Activated CD4-positive, alpha-beta T cell treated with anti-CD3 and anti-CD28 coated beads for 36 hours (primary cell): ENCODE measurements around the gene CFAP92. TPM values are rescaled to one million over a fixed set of nuclear protein-coding genes. Genes with fewer than 3 reads are reported as not detected.
"Not testable (repeated sequence)": the region's sequence is repeated elsewhere in the genome, so short reads cannot be mapped to it uniquely, and the experiment has no call there.

Experiments
- ATAC-seq: fragments of 200-7000 bp; cut with Tn5 transposase; one replicate; pipeline ENCODE4 v1.10.0; 2021; ENCODE audit warnings: mild to moderate bottlenecking, moderate library complexity
- CTCF ChIA-PET: fragments of 350-600 bp; sonication (Branson Sonifier 250); formaldehyde crosslinking; loops from one replicate; lab custom pipeline; 2021; ENCODE audit warnings: antibody characterized with exemption; lab: Charles Lee
- POLR2A ChIA-PET: fragments of 350-600 bp; sonication (Branson Sonifier 250); formaldehyde crosslinking; loops from one replicate; lab custom pipeline; 2021; ENCODE audit warnings: antibody characterized with exemption, inconsistent platforms; lab: Charles Lee
- DNase-seq: peaks from one replicate; pipeline ENCODE4 v3.0.0-alpha.2; 2020
- H3K27ac Mint-ChIP-seq: one replicate; pipeline ENCODE4 v1.8.0; 2021; ENCODE audit warnings: mixed read lengths
- H3K27me3 Mint-ChIP-seq: one replicate; pipeline ENCODE4 v1.8.0; 2021; ENCODE audit warnings: mixed read lengths
- H3K36me3 Mint-ChIP-seq: one replicate; pipeline ENCODE4 v1.8.0; 2021; ENCODE audit warnings: low read depth, mixed read lengths
- H3K4me1 Mint-ChIP-seq: one replicate; pipeline ENCODE4 v1.8.0; 2021; ENCODE audit warnings: mixed read lengths
- H3K4me3 Mint-ChIP-seq: one replicate; pipeline ENCODE4 v1.8.0; 2021; ENCODE audit warnings: mild to moderate bottlenecking, moderate library complexity, mixed read lengths
- H3K9me3 Mint-ChIP-seq: one replicate; pipeline ENCODE4 v1.8.0; 2021; ENCODE audit warnings: low read depth, mixed read lengths
- intact Hi-C, 2 experiments: fragments of 100-400 bp; cut with DNase I in 1 of 2; cut with micrococcal nuclease in 1 of 2; formaldehyde crosslinking; loops; one replicate each; pipeline versions ENCODE4 v1.14.2 to v1.15.1; 2022 to 2024; cut with DNase I, micrococcal nuclease
- total RNA-seq, 2 experiments: library from RNA; stranded (reverse); gene quantifications; one replicate each; pipeline ENCODE4 v1.2.3, GENCODE V29; 2021

The CFAP92 gene
- total RNA-seq, 2 experiments from 2014 or later = 0.64 to 0.88 TPM

- no peak for DNase-seq
- no peaks in the 10 kb centered on the region for H3K9me3 Mint-ChIP-seq
- no peak overlapping the region for H3K4me3 Mint-ChIP-seq
- no peaks in the 10 kb centered on the region for H3K27me3 Mint-ChIP-seq
- H3K27ac Mint-ChIP-seq = no peak overlapping the region
- no peaks in the 10 kb centered on the region for H3K36me3 Mint-ChIP-seq
- intact Hi-C loops = no loop called here
- no peaks in the 10 kb centered on the region for H3K4me1 Mint-ChIP-seq
- ChIA-PET CTCF (interaction anchor here (0.6 to 1.2 kb wide), 2 partner anchors 119 to 318 kb away, joined by 3 read pairs; no protein-coding TSS in a partner anchor), POLR2A (no interaction called here)
- no peak for ATAC-seq
These were observed 60.5 kb downstream of the CFAP92 start for GRCh38 chr3:128933213-128933921.

DNA sequence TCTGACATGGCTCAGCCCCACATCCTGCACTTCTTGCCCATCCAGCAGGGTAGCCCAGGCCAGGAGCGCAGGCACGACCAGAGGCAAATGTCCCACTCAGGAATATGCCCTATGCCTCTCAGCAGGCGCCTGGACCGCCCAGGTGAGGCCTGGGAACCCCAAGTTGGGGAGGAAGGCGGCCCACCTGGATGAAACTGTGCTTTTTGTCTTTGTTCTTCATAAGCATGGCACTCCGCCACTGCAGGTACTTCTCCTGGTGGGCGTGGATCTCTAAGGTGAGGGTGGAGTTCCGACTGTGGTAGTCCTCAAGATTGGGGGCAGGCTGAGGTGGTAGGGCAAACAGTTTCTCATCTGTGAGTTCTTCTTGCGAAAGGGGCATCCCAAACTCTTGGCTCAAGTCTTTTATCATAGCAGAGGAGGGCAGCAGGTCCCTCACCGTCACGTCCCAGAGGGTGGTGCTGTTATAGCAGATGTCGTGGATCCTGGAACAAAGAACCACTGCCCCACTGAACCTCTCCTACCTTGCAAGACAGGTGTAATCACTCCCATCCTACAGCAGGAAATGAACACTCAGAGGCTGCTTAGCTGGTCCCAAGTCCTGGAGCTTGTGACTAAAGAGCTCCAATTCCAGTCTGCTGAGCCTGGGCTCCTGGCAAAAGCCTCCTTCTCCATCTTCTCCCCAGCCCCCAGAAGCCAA, 61.2 kb downstream of the CFAP92 start:
- Mint-ChIP-seq H3K27ac (no peak overlapping the region), H3K4me3 (no peak overlapping the region), H3K4me1 (no peaks in the 10 kb centered on the region), H3K36me3 (no peaks in the 10 kb centered on the region), H3K9me3 (no peaks in the 10 kb centered on the region), H3K27me3 (no peaks in the 10 kb centered on the region)
- intact Hi-C loops = no loop called here
- CTCF ChIA-PET = interaction anchor here (1.1 kb wide), 1 partner anchor 10 kb away, joined by 5 read pairs; no protein-coding TSS in a partner anchor
- no peak for ATAC-seq
- DNase-seq = no peak
- POLR2A ChIA-PET = no interaction called here

DNA sequence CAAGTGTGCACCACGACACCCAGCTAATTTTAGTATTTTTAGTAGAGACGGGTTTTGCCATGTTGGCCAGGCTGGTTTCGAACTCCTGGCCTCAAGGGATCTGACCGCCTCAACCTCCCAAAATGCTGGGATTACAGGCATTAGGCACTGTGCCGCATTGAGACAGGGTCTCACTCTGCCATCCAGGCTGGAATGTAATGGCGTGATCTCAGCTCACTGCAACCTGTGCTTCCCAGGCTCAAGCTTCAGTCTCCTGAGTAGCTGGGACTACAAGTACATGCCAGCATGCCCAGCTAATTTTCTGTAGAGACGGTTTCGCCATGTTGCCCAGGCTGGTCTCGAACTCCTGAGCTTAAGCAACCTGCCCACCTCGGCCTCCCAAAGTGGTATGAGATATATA, 62.8 kb downstream of the CFAP92 start:
- ATAC-seq (no peak), DNase-seq (no peak)
- Mint-ChIP-seq H3K9me3 (no peaks in the 10 kb centered on the region), H3K4me3 (no peak overlapping the region), H3K27ac (no peak overlapping the region), H3K27me3 (no peaks in the 10 kb centered on the region), H3K36me3 (no peaks in the 10 kb centered on the region), H3K4me1 (no peaks in the 10 kb centered on the region)
- ChIA-PET CTCF (interaction anchor here (0.6 to 1.6 kb wide), 4 partner anchors 18 to 379 kb away, joined by 3 to 9 read pairs (median 4); no protein-coding TSS in a partner anchor), POLR2A (no interaction called here)
- intact Hi-C loops = no loop called here

DNA sequence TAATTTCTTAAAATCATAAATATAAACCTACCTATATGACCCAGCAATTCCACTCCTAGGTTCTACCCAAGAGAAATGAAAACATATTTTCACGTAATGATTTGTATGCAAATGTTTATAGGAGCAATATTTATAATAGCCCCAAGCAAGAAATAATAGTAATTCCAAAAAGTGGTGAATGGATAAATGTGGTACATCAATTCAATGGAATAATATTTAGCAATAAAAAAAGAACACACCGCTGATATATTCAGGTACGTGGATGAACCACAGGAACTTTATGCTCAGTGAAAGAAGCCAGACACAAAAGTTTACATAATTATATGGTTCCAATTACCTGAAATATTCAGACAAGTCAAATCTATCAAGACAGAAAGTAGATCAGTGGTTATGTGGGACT, 64.5 kb downstream of the CFAP92 start:
- no peak for DNase-seq
- ATAC-seq = no peak
- no peak overlapping the region for H3K27ac Mint-ChIP-seq
- ChIA-PET CTCF (no interaction called here), POLR2A (no interaction called here)
- H3K27me3 Mint-ChIP-seq = no peaks in the 10 kb centered on the region
- peaks cover 8% of the 10 kb centered on the region for H3K4me1 Mint-ChIP-seq
- peaks cover 11% of the 10 kb centered on the region for H3K9me3 Mint-ChIP-seq
- H3K4me3 Mint-ChIP-seq = no peak overlapping the region
- intact Hi-C loops = no loop called here
- peaks cover 8% of the 10 kb centered on the region for H3K36me3 Mint-ChIP-seq

DNA sequence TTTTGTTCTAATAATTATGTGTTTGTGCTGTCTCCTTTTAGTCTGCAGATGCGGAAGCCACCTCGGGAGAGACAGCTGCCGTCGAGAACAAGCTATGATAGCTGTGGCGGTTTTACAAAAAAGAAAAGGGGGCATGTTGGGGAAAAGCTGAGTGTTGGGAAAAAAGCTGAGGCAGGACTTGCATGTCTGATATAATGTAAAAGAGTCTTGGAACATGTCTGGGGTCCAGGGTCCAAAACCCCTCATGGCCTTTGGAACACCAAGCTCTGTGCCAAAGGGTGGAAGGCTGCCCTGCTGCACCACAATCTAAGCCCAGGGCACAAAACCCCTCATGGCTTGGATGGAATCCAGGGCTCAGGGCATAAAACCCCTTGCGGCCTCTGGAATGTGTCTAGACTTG, 69.9 kb downstream of the CFAP92 start:
- POLR2A ChIA-PET, DNase-seq, ATAC-seq, H3K4me3 Mint-ChIP-seq, H3K27ac Mint-ChIP-seq, H3K27me3 Mint-ChIP-seq: not testable (repeated sequence)
- H3K4me1 Mint-ChIP-seq = peaks cover 32% of the 10 kb centered on the region
- peaks cover 29% of the 10 kb centered on the region for H3K36me3 Mint-ChIP-seq
- CTCF ChIA-PET = interaction anchor here (1.2 to 2.0 kb wide), 3 partner anchors 47 to 78 kb away, joined by 4 read pairs; no protein-coding TSS in a partner anchor
- peaks cover 17% of the 10 kb centered on the region for H3K9me3 Mint-ChIP-seq
- intact Hi-C loops = loop anchor here (1.0 to 2.0 kb wide), 2 partner anchors 45 to 49 kb away; partner anchors contain the start of gene ACAD9 (in 1 of the 2)

GRCh38 chr3:128923576-128923975, 70.3 kb downstream of the CFAP92 start:
- Mint-ChIP-seq H3K36me3 (peaks cover 34% of the 10 kb centered on the region), H3K9me3 (peaks cover 18% of the 10 kb centered on the region), H3K4me1 (peaks cover 32% of the 10 kb centered on the region), H3K27me3 (no peaks in the 10 kb centered on the region), H3K4me3 (peak overlapping the region; percentile 42), H3K27ac (peak overlapping the region; percentile 58)
- no peak for DNase-seq
- ATAC-seq = peak; percentile 45
- CTCF ChIA-PET = interaction anchor here (0.6 to 2.0 kb wide), 7 partner anchors 8 to 128 kb away, joined by 3 to 5 read pairs (median 4); partner anchors contain the start of gene ACAD9
- POLR2A ChIA-PET = no interaction called here
- intact Hi-C loops = loop anchor here (1.0 to 2.0 kb wide), 2 partner anchors 45 to 48 kb away; partner anchors contain the start of gene ACAD9 (in 1 of the 2)

DNA sequence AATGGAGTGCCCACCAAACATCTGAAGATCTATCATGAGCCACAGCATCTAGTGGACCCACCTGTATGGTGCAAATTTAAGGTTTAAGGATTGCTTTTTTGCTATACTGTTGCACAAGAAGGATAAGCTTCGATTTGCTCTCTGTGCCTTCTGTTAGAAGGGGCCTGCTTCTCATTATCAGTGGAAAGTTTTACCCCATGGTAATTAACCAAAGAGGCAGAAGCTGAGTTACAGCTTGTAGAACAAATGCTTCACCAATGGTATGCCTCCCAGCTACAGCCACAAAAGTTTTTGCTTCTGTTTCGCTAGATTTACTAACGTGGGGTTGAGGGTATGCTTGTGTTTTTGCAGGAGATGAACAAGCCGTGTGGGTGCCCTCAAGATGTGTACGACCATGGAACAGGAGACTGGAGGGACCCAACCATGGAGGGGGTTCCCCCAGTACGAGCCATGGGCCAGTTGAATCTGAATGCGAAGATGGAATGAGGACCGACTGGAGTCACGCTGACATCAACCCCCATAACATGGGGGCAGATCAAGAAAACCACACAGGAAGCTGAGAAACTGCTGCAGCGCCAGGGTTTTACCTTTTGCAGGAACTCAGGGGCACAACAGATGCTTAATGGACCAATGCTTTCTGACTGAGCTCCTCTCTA, 70.9 kb downstream of the CFAP92 start:
- Mint-ChIP-seq H3K4me3 (peak overlapping the region; percentile 42), H3K9me3 (peaks cover 19% of the 10 kb centered on the region), H3K27ac (peak overlapping the region; percentile 58), H3K27me3 (no peaks in the 10 kb centered on the region), H3K36me3 (peaks cover 40% of the 10 kb centered on the region), H3K4me1 (peaks cover 32% of the 10 kb centered on the region)
- CTCF ChIA-PET = interaction anchor here (0.6 to 2.0 kb wide), 8 partner anchors 9 to 128 kb away, joined by 3 to 5 read pairs (median 4); partner anchors contain the start of gene ACAD9
- ATAC-seq (peak; percentile 78), DNase-seq (peak; percentile 72)
- POLR2A ChIA-PET = interaction anchor here (0.6 kb wide), 1 partner anchor 517 kb away, joined by 3 read pairs; the partner anchor contains the start of genes IFT122 and MBD4
- intact Hi-C loops = loop anchor here (1.0 to 2.0 kb wide), 2 partner anchors 44 to 48 kb away; partner anchors contain the start of gene ACAD9 (in 1 of the 2)

DNA sequence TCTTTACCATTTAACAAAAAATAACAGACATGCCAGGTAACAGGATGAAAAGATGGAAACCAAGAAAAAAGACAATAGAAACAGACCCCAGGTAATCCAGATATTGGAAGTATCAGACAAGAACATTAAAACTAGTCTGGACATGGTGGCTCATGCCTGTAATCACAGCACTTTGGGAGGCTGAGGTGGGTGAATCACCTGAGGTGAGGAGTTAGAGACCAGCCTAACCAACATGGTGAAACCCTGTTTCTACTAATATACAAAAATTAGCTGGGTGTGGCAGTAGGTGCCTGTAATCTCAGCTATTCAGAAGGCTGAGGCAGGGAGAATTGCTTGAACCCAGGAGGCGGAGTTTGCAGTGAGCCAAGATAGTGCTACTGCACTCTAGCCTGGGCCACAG, 73.9 kb downstream of the CFAP92 start:
- Mint-ChIP-seq H3K36me3 (peaks cover 55% of the 10 kb centered on the region), H3K4me1 (peaks cover 27% of the 10 kb centered on the region), H3K27me3 (no peaks in the 10 kb centered on the region), H3K27ac (no peak overlapping the region), H3K9me3 (peaks cover 12% of the 10 kb centered on the region), H3K4me3 (no peak overlapping the region)
- DNase-seq = no peak
- no peak for ATAC-seq
- POLR2A ChIA-PET = no interaction called here
- intact Hi-C loops = no loop called here
- CTCF ChIA-PET = no interaction called here

DNA sequence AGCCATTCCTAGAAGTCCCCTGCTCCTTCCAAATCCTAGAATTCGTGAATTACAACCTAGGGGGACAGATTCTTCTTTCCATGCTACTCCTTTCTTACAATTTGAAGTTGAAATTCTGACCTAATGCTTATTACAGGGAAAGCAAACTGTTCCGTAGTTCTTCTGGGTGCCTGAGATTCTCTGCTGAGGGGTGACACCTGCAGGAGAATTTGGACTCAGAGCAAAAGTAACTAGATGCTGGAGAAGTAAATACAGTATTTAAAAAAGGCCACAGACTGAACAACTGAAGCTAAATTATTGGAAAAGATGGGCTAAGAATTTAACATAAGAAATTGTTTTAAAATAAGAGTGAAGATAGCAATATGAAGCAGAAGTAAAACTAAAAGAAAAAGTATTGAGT, 76.6 kb downstream of the CFAP92 start:
- DNase-seq (no peak), ATAC-seq (no peak)
- Mint-ChIP-seq H3K27ac (no peak overlapping the region), H3K4me3 (no peak overlapping the region), H3K4me1 (peaks cover 5% of the 10 kb centered on the region), H3K27me3 (no peaks in the 10 kb centered on the region), H3K36me3 (peaks cover 67% of the 10 kb centered on the region), H3K9me3 (peaks cover 7% of the 10 kb centered on the region)
- CTCF ChIA-PET = no interaction called here
- intact Hi-C loops = no loop called here
- POLR2A ChIA-PET = no interaction called here

DNA sequence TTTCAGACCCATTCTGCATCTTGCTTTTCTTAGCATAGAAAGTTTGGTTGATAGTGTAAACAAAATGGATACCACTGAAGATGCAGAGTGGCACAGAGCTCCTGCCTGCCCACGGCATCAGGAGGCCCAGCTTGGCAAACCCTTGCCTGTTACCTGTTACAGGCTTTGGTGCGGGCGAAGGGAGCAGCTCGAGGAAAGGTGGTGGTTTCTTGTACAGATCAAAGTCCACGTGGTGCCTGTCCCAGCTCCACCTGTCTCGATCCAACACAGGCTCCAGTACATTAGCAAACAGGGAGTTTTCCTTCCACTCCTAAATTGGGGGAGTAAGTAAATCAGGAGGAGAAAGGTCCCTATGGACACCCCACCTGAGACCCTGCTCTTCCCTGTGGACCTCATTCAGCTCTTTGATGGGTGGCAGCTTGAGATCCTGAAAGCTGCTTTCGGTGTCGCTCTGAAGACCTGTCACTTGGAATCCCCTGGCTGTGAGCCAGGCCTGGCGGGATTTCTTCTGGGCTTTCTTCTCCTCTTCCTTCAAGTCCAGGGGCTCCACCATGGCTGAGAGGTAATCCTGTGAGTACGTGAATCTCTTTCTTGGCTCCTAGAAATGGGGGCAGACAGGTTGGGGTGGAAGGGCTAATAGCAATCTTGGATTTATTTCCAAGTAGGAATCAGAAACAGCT, 78.8 kb downstream of the CFAP92 start:
- intact Hi-C loops = no loop called here
- ChIA-PET POLR2A (no interaction called here), CTCF (interaction anchor here (0.7 to 1.0 kb wide), 2 partner anchors 40 to 56 kb away, joined by 3 to 4 read pairs; no protein-coding TSS in a partner anchor)
- H3K27ac Mint-ChIP-seq = no peak overlapping the region
- H3K36me3 Mint-ChIP-seq = peaks cover 64% of the 10 kb centered on the region
- no peaks in the 10 kb centered on the region for H3K27me3 Mint-ChIP-seq
- no peak overlapping the region for H3K4me3 Mint-ChIP-seq
- peaks cover 1% of the 10 kb centered on the region for H3K9me3 Mint-ChIP-seq
- DNase-seq = no peak
- ATAC-seq = no peak
- no peaks in the 10 kb centered on the region for H3K4me1 Mint-ChIP-seq
